GM18873 (cell line): Measurements from ENCODE around the gene SMIM33.
A peak's percentile ranks its signal among the peaks of the same experiment; 100 is the strongest.
"Not testable (repeated sequence)": the region's sequence is repeated elsewhere in the genome, so short reads cannot be mapped to it uniquely, and the experiment has no call there.

Source experiments
- ATAC-seq: cut with Tn5 transposase; IDR thresholded peaks from one replicate; pipeline ENCODE4 v1.9.1; 2021; ENCODE audit warnings: mild to moderate bottlenecking, moderate library complexity, moderate number of reproducible peaks; ENCODE audit not compliant: unreplicated experiment, low FRiP score

Gene SMIM33

GRCh38 chr5:139481580-139482049 is 10.8 kb downstream of the SMIM33 start:
- ATAC-seq = no peak

- no peak for ATAC-seq
Observed at GRCh38 chr5:139482050-139482889, 11.5 kb downstream of the SMIM33 start, which contains the start of gene STING1. STING1 (minus strand) TSS chr5:139482758; CDS start chr5:139481704, 1,054 bp downstream.

GRCh38 chr5:139482890-139483208 is 12.0 kb downstream of the SMIM33 start:
- not testable (repeated sequence) for ATAC-seq

- no peak for ATAC-seq
Observed at GRCh38 chr5:139486201-139486600, 15.4 kb downstream of the SMIM33 start.

GRCh38 chr5:139488260-139488659 is 17.5 kb downstream of the SMIM33 start:
- no peak for ATAC-seq

- no peak for ATAC-seq
Observed at GRCh38 chr5:139492700-139493192, 21.9 kb downstream of the SMIM33 start.

- no peak for ATAC-seq
Observed at GRCh38 chr5:139494256-139494655, 23.5 kb downstream of the SMIM33 start.

- ATAC-seq = no peak
Observed at GRCh38 chr5:139494832-139495231, 24.0 kb downstream of the SMIM33 start.

- ATAC-seq = no peak
Observed at GRCh38 chr5:139495638-139496435, 25.0 kb downstream of the SMIM33 start.

- no peak for ATAC-seq
Observed at GRCh38 chr5:139501381-139501780, 30.6 kb downstream of the SMIM33 start.

- not testable (repeated sequence) for ATAC-seq
Observed at GRCh38 chr5:139503036-139503817, 32.4 kb downstream of the SMIM33 start.

GRCh38 chr5:139503879-139504278 is 33.1 kb downstream of the SMIM33 start:
- ATAC-seq = not testable (repeated sequence)

- not testable (repeated sequence) for ATAC-seq
Observed at GRCh38 chr5:139504722-139505121, 33.9 kb downstream of the SMIM33 start.

GRCh38 chr5:139512786-139513390 is 42.1 kb downstream of the SMIM33 start:
- no peak for ATAC-seq

GRCh38 chr5:139513434-139513833 is 42.6 kb downstream of the SMIM33 start:
- not testable (repeated sequence) for ATAC-seq

- no peak for ATAC-seq
Observed at GRCh38 chr5:139513852-139514485, 43.2 kb downstream of the SMIM33 start.

- no peak for ATAC-seq
Observed at GRCh38 chr5:139514486-139514856, 43.7 kb downstream of the SMIM33 start.

GRCh38 chr5:139517683-139518564 is 47.1 kb downstream of the SMIM33 start:
- peak; percentile 69 for ATAC-seq
